Testis (tissue), 3 donors: Measurements from ENCODE around the gene MYADML2. TPM values are rescaled to one million over a fixed set of nuclear protein-coding genes. Genes with fewer than 3 reads are reported as not detected.
"Not testable (repeated sequence)": the region's sequence is repeated elsewhere in the genome, so short reads cannot be mapped to it uniquely, and the experiment has no call there.

ENCODE experiments used
- DNase-seq: peaks from one replicate; pipeline ENCODE4 v3.0.0-alpha.2; 2019
- H3K27ac ChIP-seq, 2 donors: fragments of 200-600 bp; sonication (generic); one replicate each; pipeline ENCODE4 v1.5.1; 2019
- H3K27me3 ChIP-seq: fragments of 200-600 bp; sonication (generic); one replicate; pipeline ENCODE4 v1.5.1; 2019
- H3K36me3 ChIP-seq: fragments of 200-600 bp; sonication (generic); one replicate; pipeline ENCODE4 v1.5.1; 2017; ENCODE audit warnings: low read depth; ENCODE audit errors: missing control alignments
- H3K4me1 ChIP-seq: fragments of 200-600 bp; sonication (generic); one replicate; pipeline ENCODE4 v1.5.1; 2019
- H3K4me3 ChIP-seq, 2 donors: fragments of 200-600 bp; sonication (generic); one replicate each; pipeline ENCODE4 v1.5.1; 2017 to 2019
- H3K9me3 ChIP-seq: fragments of 200-600 bp; sonication (generic); one replicate; pipeline ENCODE4 v1.5.1; 2017
- POLR2A ChIP-seq: fragments of 450-650 bp; IDR thresholded peaks from one replicate; pipeline ENCODE4 v1.6.1; 2017; ENCODE audit warnings: antibody characterized with exemption, mild to moderate bottlenecking, moderate library complexity
- WGBS, 2 donors: methylation state at CpG; one replicate each; pipeline ENCODE4 v1.1.5; 2018; 5-methylcytosine and 5-hydroxymethylcytosine counted together
- intact Hi-C: fragments of 100-400 bp; cut with DNase I; formaldehyde crosslinking; loops from one replicate; pipeline ENCODE4 v1.15.1; 2023; ENCODE audit warnings: low total_unique reads
- polyA plus RNA-seq: library from polyadenylated mRNA; stranded (reverse); fragments of 350-450 nt; fragmentation: Illumina TruSeq; extraction: RNeasy Lipid Tissue Mini Kit (QIAGEN cat#74804); gene quantifications from one replicate; pipeline ENCODE4 v1.2.3, GENCODE V29; 2014; ENCODE audit warnings: low read depth, low replicate concordance; ENCODE audit not compliant: insufficient read depth
- total RNA-seq, 2 donors: library from RNA; depleted of rRNA; stranded (reverse); fragments of >200 nt; gene quantifications; one replicate each; pipeline ENCODE4 v1.2.3, GENCODE V29; 2016
- TF ChIP-seq, protein P1 (sequence below), 3 experiments: fragments of 450-650 bp in 2 of 3; fragments of 200-600 bp in 1 of 3; sonication (generic) in 1 of 3; IDR thresholded peaks; one replicate each; pipeline ENCODE4 v1.5.1; 2016 to 2019; ENCODE audit warnings: antibody characterized with exemption in 3 of 3, mild to moderate bottlenecking in 2 of 3, moderate library complexity in 1 of 3

Gene MYADML2
- total and polyA plus RNA-seq, 3 donors from 2014 or later = 0.16 to 0.57 (median 0.25) TPM

DNA sequence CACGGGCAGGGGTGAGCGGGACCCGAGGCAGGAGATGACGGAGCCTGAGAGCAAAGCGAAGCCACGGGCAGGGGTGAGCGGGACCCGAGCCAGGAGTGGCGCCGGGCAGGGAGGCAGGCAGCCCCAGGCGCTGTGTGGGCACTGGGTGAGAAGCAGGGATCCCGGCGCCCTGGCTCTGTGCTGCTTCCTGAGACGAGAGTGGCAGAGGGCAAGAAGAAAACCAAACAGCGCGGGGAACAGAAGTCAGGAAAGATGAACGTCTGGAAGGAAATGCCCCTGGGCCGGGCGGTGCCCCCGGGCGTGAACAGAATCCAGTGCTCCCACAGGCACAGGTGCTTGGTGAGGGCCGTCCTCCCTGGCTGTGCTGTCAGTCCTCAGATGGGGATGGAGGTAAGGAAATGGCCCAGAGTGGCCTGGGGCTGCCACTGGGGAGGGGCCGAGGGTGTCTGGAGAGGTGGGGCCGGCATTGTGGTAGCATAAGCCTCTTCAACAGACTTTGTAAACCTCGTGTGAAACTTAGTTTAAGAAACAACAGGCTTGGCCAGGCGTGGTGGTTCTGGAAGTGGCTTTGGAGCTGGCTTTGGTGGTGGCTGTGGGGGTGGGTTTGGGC lies 40.2 kb upstream of the MYADML2 start:
- no peaks in the 10 kb centered on the region for H3K4me1 ChIP-seq
- H3K27me3 ChIP-seq = no peaks in the 10 kb centered on the region
- no peak for TF ChIP-seq POLR2A
- TF ChIP-seq, protein P1, sequence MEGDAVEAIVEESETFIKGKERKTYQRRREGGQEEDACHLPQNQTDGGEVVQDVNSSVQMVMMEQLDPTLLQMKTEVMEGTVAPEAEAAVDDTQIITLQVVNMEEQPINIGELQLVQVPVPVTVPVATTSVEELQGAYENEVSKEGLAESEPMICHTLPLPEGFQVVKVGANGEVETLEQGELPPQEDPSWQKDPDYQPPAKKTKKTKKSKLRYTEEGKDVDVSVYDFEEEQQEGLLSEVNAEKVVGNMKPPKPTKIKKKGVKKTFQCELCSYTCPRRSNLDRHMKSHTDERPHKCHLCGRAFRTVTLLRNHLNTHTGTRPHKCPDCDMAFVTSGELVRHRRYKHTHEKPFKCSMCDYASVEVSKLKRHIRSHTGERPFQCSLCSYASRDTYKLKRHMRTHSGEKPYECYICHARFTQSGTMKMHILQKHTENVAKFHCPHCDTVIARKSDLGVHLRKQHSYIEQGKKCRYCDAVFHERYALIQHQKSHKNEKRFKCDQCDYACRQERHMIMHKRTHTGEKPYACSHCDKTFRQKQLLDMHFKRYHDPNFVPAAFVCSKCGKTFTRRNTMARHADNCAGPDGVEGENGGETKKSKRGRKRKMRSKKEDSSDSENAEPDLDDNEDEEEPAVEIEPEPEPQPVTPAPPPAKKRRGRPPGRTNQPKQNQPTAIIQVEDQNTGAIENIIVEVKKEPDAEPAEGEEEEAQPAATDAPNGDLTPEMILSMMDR (IDR thresholded peaks at IDR 0.05) = no peak
- DNase-seq = no peak
- 90 to 92% methylated on average over 26 of the region's 26 CpGs for WGBS, 2 donors
- no peak overlapping the region for H3K27ac ChIP-seq
- no peaks in the 10 kb centered on the region for H3K36me3 ChIP-seq
- no peaks in the 10 kb centered on the region for H3K9me3 ChIP-seq
- intact Hi-C loops = no loop called here
- no peak overlapping the region for H3K4me3 ChIP-seq

GRCh38 chr17:81986606-81987005 lies 39.6 kb upstream of the MYADML2 start:
- 95 to 96% methylated on average over 19 to 26 of the region's 26 CpGs for WGBS, 2 donors
- H3K9me3 ChIP-seq = no peaks in the 10 kb centered on the region
- intact Hi-C loops = no loop called here
- TF ChIP-seq, protein P1 (IDR thresholded peaks at IDR 0.05) = no peak
- no peak for TF ChIP-seq POLR2A
- no peak for DNase-seq
- H3K4me1 ChIP-seq = no peaks in the 10 kb centered on the region
- H3K36me3 ChIP-seq = no peaks in the 10 kb centered on the region
- H3K4me3 ChIP-seq = no peak overlapping the region
- no peak overlapping the region for H3K27ac ChIP-seq
- H3K27me3 ChIP-seq = no peaks in the 10 kb centered on the region

- no peak for TF ChIP-seq POLR2A
- DNase-seq = no peak
- H3K4me3 ChIP-seq = no peak overlapping the region
- 81 to 82% methylated on average over 21 of the region's 21 CpGs for WGBS, 2 donors
- no peaks in the 10 kb centered on the region for H3K9me3 ChIP-seq
- no peaks in the 10 kb centered on the region for H3K36me3 ChIP-seq
- H3K27me3 ChIP-seq = no peaks in the 10 kb centered on the region
- no peaks in the 10 kb centered on the region for H3K4me1 ChIP-seq
- no peak overlapping the region for H3K27ac ChIP-seq
- intact Hi-C loops = no loop called here
Measured at GRCh38 chr17:81984773-81985410, 37.9 kb upstream of the MYADML2 start.

- intact Hi-C loops = no loop called here
- H3K27me3 ChIP-seq = no peaks in the 10 kb centered on the region
- no peak overlapping the region for H3K27ac ChIP-seq
- no peak overlapping the region for H3K4me3 ChIP-seq
- H3K4me1 ChIP-seq = peaks cover under 1% of the 10 kb centered on the region
- 90 to 95% methylated on average over 21 to 26 of the region's 26 CpGs for WGBS, 2 donors
- DNase-seq = no peak
- H3K36me3 ChIP-seq = no peaks in the 10 kb centered on the region
- TF ChIP-seq POLR2A = no peak
- TF ChIP-seq, protein P1 (IDR thresholded peaks at IDR 0.05) = no peak
- no peaks in the 10 kb centered on the region for H3K9me3 ChIP-seq
Measured at GRCh38 chr17:81983639-81984373, 36.8 kb upstream of the MYADML2 start.

- Histone ChIP-seq H3K27ac (no peak overlapping the region), H3K9me3 (no peaks in the 10 kb centered on the region), H3K4me3 (no peak overlapping the region), H3K4me1 (peaks cover 5% of the 10 kb centered on the region), H3K36me3 (no peaks in the 10 kb centered on the region), H3K27me3 (no peaks in the 10 kb centered on the region)
- 93 to 95% methylated on average over 28 to 35 of the region's 35 CpGs for WGBS, 2 donors
- no peak for DNase-seq
- intact Hi-C loops = no loop called here
- no peak for TF ChIP-seq POLR2A
- TF ChIP-seq, protein P1 (IDR thresholded peaks at IDR 0.05) = no peak
Measured at GRCh38 chr17:81983011-81983638, 36.1 kb upstream of the MYADML2 start.

DNA sequence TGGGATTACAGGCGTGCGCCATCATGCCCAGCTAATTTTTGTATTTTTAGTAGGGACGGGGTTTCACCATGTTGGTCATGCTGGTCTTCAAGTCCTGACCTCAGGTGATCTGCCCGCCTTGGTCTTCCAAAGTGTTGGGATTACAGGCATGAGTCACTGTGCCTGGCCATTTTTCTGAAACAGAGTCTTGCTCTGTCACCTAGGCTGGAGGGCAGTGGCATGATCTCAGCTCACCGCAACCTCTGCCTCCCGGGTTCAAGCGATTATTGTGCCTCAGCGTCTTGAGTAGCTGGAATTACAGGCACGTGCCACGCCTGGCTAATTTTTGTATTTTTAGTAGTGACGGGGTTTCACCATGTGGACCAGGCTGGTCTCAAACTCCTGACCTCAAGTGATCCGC lies 34.5 kb upstream of the MYADML2 start:
- H3K4me1 ChIP-seq, H3K9me3 ChIP-seq, H3K27me3 ChIP-seq, H3K4me3 ChIP-seq, DNase-seq, intact Hi-C loops, H3K27ac ChIP-seq, H3K36me3 ChIP-seq: not testable (repeated sequence)
- 90 to 93% methylated on average over 11 to 12 of the region's 12 CpGs for WGBS, 2 donors
